Suprapubic skin (tissue), 4 donors: ENCODE measurements around the gene AGMAT. TPM values are rescaled to one million over a fixed set of nuclear protein-coding genes. Genes with fewer than 3 reads are reported as not detected.

Experiments
- DNase-seq, 2 donors: peaks; one replicate each; pipeline ENCODE4 v3.0.0-alpha.2; 2019; ENCODE audit warnings: low spot score in 2 of 2
- H3K27ac ChIP-seq: fragments of 200-600 bp; sonication (generic); one replicate; pipeline ENCODE4 v1.5.1; 2019
- H3K27me3 ChIP-seq: fragments of 200-600 bp; sonication (generic); one replicate; pipeline ENCODE4 v1.5.1; 2019
- H3K36me3 ChIP-seq: fragments of 200-600 bp; sonication (generic); one replicate; pipeline ENCODE4 v1.5.1; 2019
- H3K4me1 ChIP-seq: fragments of 200-600 bp; sonication (generic); one replicate; pipeline ENCODE4 v1.5.1; 2019
- H3K4me3 ChIP-seq: fragments of 200-600 bp; sonication (generic); one replicate; pipeline ENCODE4 v1.5.1; 2019; ENCODE audit warnings: mild to moderate bottlenecking
- H3K9me3 ChIP-seq: fragments of 200-600 bp; sonication (generic); one replicate; pipeline ENCODE4 v1.5.1; 2019
- CTCF ChIP-seq, 2 donors: fragments of 200-600 bp in 1 of 2; fragments of 450-650 bp in 1 of 2; sonication (generic) in 1 of 2; IDR thresholded peaks; one replicate each; pipeline ENCODE4 v1.5.1; 2016 to 2019; ENCODE audit warnings: antibody characterized with exemption in 2 of 2, mild to moderate bottlenecking in 1 of 2, moderate library complexity in 1 of 2
- EP300 ChIP-seq: sonication (generic); formaldehyde crosslinking; IDR thresholded peaks from one replicate; pipeline ENCODE4 v1.6.1; 2017; ENCODE audit warnings: antibody characterized with exemption
- POLR2A ChIP-seq, 2 donors: fragments of 450-650 bp; IDR thresholded peaks; one replicate each; pipeline ENCODE4 v1.6.1; 2017; ENCODE audit warnings: antibody characterized with exemption in 2 of 2, mild to moderate bottlenecking in 2 of 2, moderate library complexity in 2 of 2
- POLR2AphosphoS5 ChIP-seq, 3 donors: sonication (generic); formaldehyde crosslinking; IDR thresholded peaks; one replicate each; pipeline ENCODE4 v1.6.1; 2017; ENCODE audit warnings: antibody characterized with exemption in 3 of 3
- WGBS: methylation state at CpG from one replicate; pipeline ENCODE4 v1.1.5; 2018; 5-methylcytosine and 5-hydroxymethylcytosine counted together
- total RNA-seq, 4 donors: library from RNA; depleted of rRNA; stranded (reverse); fragments of >200 nt; gene quantifications; one replicate each; pipeline ENCODE4 v1.1.0, GENCODE V29; 2016

AGMAT gene
- total RNA-seq, 4 donors from 2014 or later = 0.72 TPM; not detected in 3

- DNase-seq = no peak
- WGBS = 70% methylated on average over 26 of the region's 26 CpGs
- Histone ChIP-seq H3K36me3 (no peaks in the 10 kb centered on the region), H3K4me1 (peaks cover 58% of the 10 kb centered on the region), H3K27ac (peak overlapping the region; percentile 99), H3K27me3 (no peaks in the 10 kb centered on the region), H3K4me3 (peak overlapping the region; percentile 73), H3K9me3 (no peaks in the 10 kb centered on the region)
- no peak for TF ChIP-seq POLR2A (IDR thresholded peaks at IDR 0.05)
- peak in 2 of 3 donors; percentile 28 to 44 for TF ChIP-seq POLR2AphosphoS5 (IDR thresholded peaks at IDR 0.05)
- no peak for TF ChIP-seq CTCF (IDR thresholded peaks at IDR 0.05)
Measured at GRCh38 chr1:15618655-15619525, 34.0 kb upstream of the AGMAT start.

- peak overlapping the region; percentile 73 for H3K4me3 ChIP-seq
- WGBS = 0% methylated on average over 8 of the region's 8 CpGs
- H3K4me1 ChIP-seq = peaks cover 58% of the 10 kb centered on the region
- H3K27me3 ChIP-seq = no peaks in the 10 kb centered on the region
- DNase-seq = no peak
- no peaks in the 10 kb centered on the region for H3K36me3 ChIP-seq
- peak overlapping the region; percentile 99 for H3K27ac ChIP-seq
- no peak for TF ChIP-seq POLR2AphosphoS5 (IDR thresholded peaks at IDR 0.05)
- no peak for TF ChIP-seq POLR2A (IDR thresholded peaks at IDR 0.05)
- TF ChIP-seq EP300 = no peak
- TF ChIP-seq CTCF (IDR thresholded peaks at IDR 0.05) = no peak
- no peaks in the 10 kb centered on the region for H3K9me3 ChIP-seq
Measured at GRCh38 chr1:15618077-15618654, 33.3 kb upstream of the AGMAT start.

- DNase-seq = peak; percentile 97
- no peaks in the 10 kb centered on the region for H3K36me3 ChIP-seq
- H3K4me3 ChIP-seq = peak within 1 kb of the TSS; percentile 73
- H3K27me3 ChIP-seq = no peaks in the 10 kb centered on the region
- TF ChIP-seq POLR2A (IDR thresholded peaks at IDR 0.05) (peak in 1 of 2 donors; percentile 95), POLR2AphosphoS5 (IDR thresholded peaks at IDR 0.05) (peak in 1 of 3 donors; percentile 10), EP300 (no peak), CTCF (IDR thresholded peaks at IDR 0.05) (no peak)
- under 1% methylated on average over 47 of the region's 86 CpGs for WGBS
- H3K27ac ChIP-seq = peak within 1 kb of the TSS; percentile 99
- no peaks in the 10 kb centered on the region for H3K9me3 ChIP-seq
- peaks cover 50% of the 10 kb centered on the region for H3K4me1 ChIP-seq
Measured at GRCh38 chr1:15617173-15618076, 32.6 kb upstream of the AGMAT start, which contains the start of gene DDI2. Gene DDI2 (plus strand): TSS chr1:15617458. CDS start chr1:15617671, 213 bp downstream.

- Histone ChIP-seq H3K27me3 (no peaks in the 10 kb centered on the region), H3K4me1 (peaks cover 42% of the 10 kb centered on the region), H3K4me3 (peak overlapping the region; percentile 73), H3K27ac (peak overlapping the region; percentile 99), H3K9me3 (no peaks in the 10 kb centered on the region), H3K36me3 (no peaks in the 10 kb centered on the region)
- WGBS = 22% methylated on average over 16 of the region's 16 CpGs
- TF ChIP-seq EP300 (no peak), POLR2AphosphoS5 (IDR thresholded peaks at IDR 0.05) (peak in 1 of 3 donors; percentile 15)
- no peak for DNase-seq
Measured at GRCh38 chr1:15616373-15617172, 31.7 kb upstream of the AGMAT start.

GRCh38 chr1:15610167-15610566, 25.3 kb upstream of the AGMAT start:
- Histone ChIP-seq H3K27me3 (no peaks in the 10 kb centered on the region), H3K4me3 (no peak overlapping the region), H3K36me3 (no peaks in the 10 kb centered on the region), H3K27ac (no peak overlapping the region), H3K9me3 (no peaks in the 10 kb centered on the region), H3K4me1 (no peaks in the 10 kb centered on the region)
- 57% methylated on average over 4 of the region's 4 CpGs for WGBS
- no peak for DNase-seq
- TF ChIP-seq POLR2A (IDR thresholded peaks at IDR 0.05) (no peak), CTCF (IDR thresholded peaks at IDR 0.05) (no peak), POLR2AphosphoS5 (IDR thresholded peaks at IDR 0.05) (no peak), EP300 (no peak)
